HepG2 (cell line): Measurements from ENCODE around the gene WDR5B. TPM values are rescaled to one million over a fixed set of nuclear protein-coding genes. Genes with fewer than 3 reads are reported as not detected.

Experiments used
- ATF7-NPFF ChIP-seq: sonication (generic); formaldehyde crosslinking; IDR thresholded peaks from 2 replicates; pipeline ENCODE4 v1.8.1; 2023; ENCODE audit warnings: mild to moderate bottlenecking, low read depth, missing genetic modification reagents, moderate library complexity
- BORCS8-MEF2B ChIP-seq: sonication (generic); formaldehyde crosslinking; IDR thresholded peaks from 2 replicates; pipeline ENCODE4 v1.8.0; 2022; ENCODE audit warnings: mild to moderate bottlenecking, missing genetic modification reagents
- FOXO4 ChIP-seq: sonication (generic); formaldehyde crosslinking; conservative IDR thresholded peaks from 2 replicates; pipeline ENCODE4 v1.8.1; 2023; ENCODE audit warnings: missing genetic modification reagents
- HNRNPLL ChIP-seq: fragments of 200-400 bp; formaldehyde crosslinking; IDR thresholded peaks from 2 replicates; pipeline ENCODE4 v1.6.1; 2017; ENCODE audit warnings: mild to moderate bottlenecking, low read depth, low read length; ENCODE audit not compliant: poor library complexity, severe bottlenecking
- KDM6A ChIP-seq: IDR thresholded peaks from 2 replicates; pipeline ENCODE4 v1.6.1; 2016; ENCODE audit warnings: low read depth
- MEIS2 ChIP-seq: sonication (generic); formaldehyde crosslinking; IDR thresholded peaks from 2 replicates; pipeline ENCODE4 v1.9.0; 2021; ENCODE audit warnings: mild to moderate bottlenecking, missing genetic modification reagents
- MXD1 ChIP-seq: sonication (generic); formaldehyde crosslinking; IDR thresholded peaks from 2 replicates; pipeline ENCODE4 v1.4.0; 2020; ENCODE audit warnings: mild to moderate bottlenecking, missing genetic modification reagents
- NFKB2 ChIP-seq: sonication (generic); formaldehyde crosslinking; IDR thresholded peaks from 2 replicates; pipeline ENCODE4 v1.4.0; 2020; ENCODE audit warnings: missing genetic modification reagents, borderline replicate concordance
- PATZ1 ChIP-seq: sonication (generic); formaldehyde crosslinking; IDR thresholded peaks from 2 replicates; pipeline ENCODE4 v1.4.0; 2020; ENCODE audit warnings: missing genetic modification reagents
- PITX1 ChIP-seq: sonication (generic); formaldehyde crosslinking; IDR thresholded peaks from 2 replicates; pipeline ENCODE4 v1.5.1; 2020; ENCODE audit warnings: mild to moderate bottlenecking, missing genetic modification reagents
- RXRA ChIP-seq: sonication (generic); formaldehyde crosslinking; IDR thresholded peaks from 2 replicates; pipeline ENCODE4 v1.5.1; 2020; ENCODE audit warnings: missing genetic modification reagents
- SIN3A ChIP-seq: IDR thresholded peaks from 2 replicates; pipeline ENCODE4 v1.6.1; 2011; ENCODE audit warnings: low read depth, mild to moderate bottlenecking, control low read depth, low read length, borderline replicate concordance
- SNAI1 ChIP-seq: sonication (generic); formaldehyde crosslinking; IDR thresholded peaks from 2 replicates; pipeline ENCODE4 v1.5.0; 2020; ENCODE audit warnings: mild to moderate bottlenecking, missing genetic modification reagents, borderline replicate concordance
- TOPORS ChIP-seq: sonication (generic); formaldehyde crosslinking; IDR thresholded peaks from 2 replicates; pipeline ENCODE4 v1.8.0; 2023; ENCODE audit warnings: mild to moderate bottlenecking, missing genetic modification reagents
- ZBTB37 ChIP-seq: sonication (generic); formaldehyde crosslinking; IDR thresholded peaks from 2 replicates; pipeline ENCODE4 v1.4.0; 2020; ENCODE audit warnings: mild to moderate bottlenecking, missing genetic modification reagents
- ZFP36L2 ChIP-seq: sonication (generic); formaldehyde crosslinking; IDR thresholded peaks from 2 replicates; pipeline ENCODE4 v1.4.0; 2020; ENCODE audit warnings: missing genetic modification reagents
- ZFP82 ChIP-seq: sonication (generic); formaldehyde crosslinking; IDR thresholded peaks from 2 replicates; pipeline ENCODE4 v1.5.1; 2020; ENCODE audit warnings: mild to moderate bottlenecking, missing genetic modification reagents, borderline replicate concordance
- ZNF18 ChIP-seq: sonication (generic); formaldehyde crosslinking; IDR thresholded peaks from 2 replicates; pipeline ENCODE4 v1.8.0; 2022; ENCODE audit warnings: mild to moderate bottlenecking, missing genetic modification reagents; ENCODE audit not compliant: insufficient replicate concordance
- ZNF256 ChIP-seq: sonication (generic); formaldehyde crosslinking; conservative IDR thresholded peaks from 2 replicates; pipeline ENCODE4 v1.4.0; 2020; ENCODE audit warnings: missing genetic modification reagents
- ZNF549 ChIP-seq: sonication (generic); formaldehyde crosslinking; IDR thresholded peaks from 2 replicates; pipeline ENCODE4 v1.5.0; 2020; ENCODE audit warnings: missing genetic modification reagents
- ZNF562 ChIP-seq: sonication (generic); formaldehyde crosslinking; IDR thresholded peaks from 2 replicates; pipeline ENCODE4 v1.8.0; 2022; ENCODE audit warnings: missing genetic modification reagents, borderline replicate concordance
- ZNF891 ChIP-seq: sonication (generic); formaldehyde crosslinking; IDR thresholded peaks from 2 replicates; pipeline ENCODE4 v1.5.0; 2020; ENCODE audit warnings: mild to moderate bottlenecking, missing genetic modification reagents
- polyA plus RNA-seq, 8 experiments: library from polyadenylated mRNA; depleted of rRNA in 3 of 8; stranded (reverse) in 7 of 8; unstranded in 1 of 8; fragments of >200 nt; fragmentation: Illumina TruSeq in 4 of 8; extraction: Trizol in 4 of 8; gene quantifications; 2 replicates each; pipeline versions ENCODE4 v1.2.1 to v1.2.3, GENCODE V29; 2011 to 2016; ENCODE audit warnings: low read depth in 4 of 8, missing spikeins in 1 of 8, mixed read lengths in 1 of 8; ENCODE audit not compliant: insufficient read depth in 1 of 8
- total RNA-seq, 5 experiments: library from RNA; depleted of rRNA; stranded (reverse); fragments of >200 nt; fragmentation: Illumina TruSeq; extraction: Trizol; gene quantifications; 2 replicates each; pipeline ENCODE4 v1.2.3, GENCODE V29; 2016; ENCODE audit warnings: low read depth in 1 of 5

Gene WDR5B
- total and polyA plus RNA-seq, 2 of the 13 experiments (the other 11 are each of a cell fraction or from before 2014, with no cell fraction given): 2.5 to 3.6 TPM

GRCh38 chr3:122382888-122383666 lies 32.8 kb downstream of the WDR5B start, which contains the start of gene MIX23 (continued):
- TF ChIP-seq ZBTB37 (CRISPR knock-in tag): no peak; the same call in 1 of the 2 replicates
- TF ChIP-seq BORCS8-MEF2B (CRISPR knock-in tag): peak; percentile 96
- TF ChIP-seq NFKB2 (CRISPR knock-in tag): peak; percentile 83; the same call in 1 of the 2 replicates
- peak; percentile 65 for TF ChIP-seq RXRA
- TF ChIP-seq SNAI1: peak; percentile 30; the same call in 1 of the 2 replicates
- peak; percentile 89; the same call in 1 of the 2 replicates for TF ChIP-seq MXD1 (CRISPR knock-in tag)
- TF ChIP-seq PITX1 (CRISPR knock-in tag): peak; percentile 44; the same call in 1 of the 2 replicates
- no peak for TF ChIP-seq ZFP36L2 (CRISPR knock-in tag)
- peak; percentile 99 for TF ChIP-seq ZNF18 (CRISPR knock-in tag)
- no peak for TF ChIP-seq FOXO4
- peak; percentile 34 for TF ChIP-seq HNRNPLL
- TF ChIP-seq MEIS2 (CRISPR knock-in tag): peak; percentile 21; the same call in 1 of the 2 replicates
- no peak for TF ChIP-seq KDM6A (CRISPR knock-in tag)
- TF ChIP-seq SIN3A: peak; percentile 66; the same call in 1 of the 2 replicates
- no peak for TF ChIP-seq ZNF549 (CRISPR knock-in tag)
- TF ChIP-seq ZNF891 (CRISPR knock-in tag): peak; percentile 87; the same call in 1 of the 2 replicates
- TF ChIP-seq ZFP82 (CRISPR knock-in tag): 0 out of 2 replicates have a peak, but pooled peaks have one; percentile 3
- peak; percentile 59; the same call in 1 of the 2 replicates for TF ChIP-seq ZNF256 (CRISPR knock-in tag)
- no peak for TF ChIP-seq ZNF562 (CRISPR knock-in tag)
- no peak; the same call in 1 of the 2 replicates for TF ChIP-seq PATZ1 (CRISPR knock-in tag)
- peak; percentile 86; the same call in 1 of the 2 replicates for TF ChIP-seq TOPORS
- TF ChIP-seq ATF7-NPFF (CRISPR knock-in tag): 0 out of 2 replicates have a peak, but pooled peaks have one; percentile 56
